Peyer's patch (tissue), 4 donors: ENCODE measurements around the gene SH3RF1. TPM values are rescaled to one million over a fixed set of nuclear protein-coding genes. Genes with fewer than 3 reads are reported as not detected.
"Not testable (repeated sequence)": the region's sequence is repeated elsewhere in the genome, so short reads cannot be mapped to it uniquely, and the experiment has no call there.

Experiments used
- DNase-seq, 3 donors: peaks; one replicate each; pipeline ENCODE4 v3.0.0-alpha.2; 2017 to 2019
- H3K27ac ChIP-seq, 4 donors: fragments of 200-600 bp; sonication (generic); one replicate each; pipeline ENCODE4 v1.5.1; 2016 to 2019
- H3K27me3 ChIP-seq, 2 donors: fragments of 200-600 bp; sonication (generic); one replicate each; pipeline ENCODE4 v1.5.1; 2019
- H3K36me3 ChIP-seq, 3 donors: fragments of 200-600 bp; sonication (generic); one replicate each; pipeline ENCODE4 v1.5.1; 2016 to 2019
- H3K4me1 ChIP-seq, 4 donors: fragments of 200-600 bp; sonication (generic); one replicate each; pipeline ENCODE4 v1.5.1; 2016 to 2019
- H3K4me3 ChIP-seq, 4 donors: fragments of 200-600 bp; sonication (generic); 1 replicate in 3 of 4; 2 replicates in 1 of 4; pipeline ENCODE4 v1.5.1; 2016 to 2019; ENCODE audit warnings: mild to moderate bottlenecking in 1 of 4
- H3K9me3 ChIP-seq, 4 donors: fragments of 200-600 bp; sonication (generic); one replicate each; pipeline ENCODE4 v1.5.1; 2016 to 2019; ENCODE audit warnings: mild to moderate bottlenecking in 1 of 4
- CTCF ChIP-seq, 6 experiments: fragments of 450-650 bp in 4 of 6; fragments of 200-600 bp in 2 of 6; sonication (generic) in 1 of 6; IDR thresholded peaks; one replicate each; pipeline ENCODE4 v1.5.1; 2017 to 2019; ENCODE audit warnings: antibody characterized with exemption in 6 of 6, mild to moderate bottlenecking in 3 of 6, moderate library complexity in 1 of 6
- POLR2A ChIP-seq, 2 donors: fragments of 450-650 bp; IDR thresholded peaks; one replicate each; pipeline ENCODE4 v1.5.1; 2017; ENCODE audit warnings: antibody characterized with exemption in 2 of 2, mild to moderate bottlenecking in 2 of 2, moderate library complexity in 2 of 2
- total RNA-seq, 4 donors: library from RNA; depleted of rRNA; stranded (reverse); fragments of >200 nt; gene quantifications; one replicate each; pipeline ENCODE4 v1.1.0, GENCODE V29; 2016

Gene SH3RF1
- total RNA-seq, 4 donors from 2014 or later = 23.1 to 55.0 (median 48.1) TPM

- Histone ChIP-seq H3K27me3 (no peaks in the 10 kb centered on the region), H3K4me1 (peaks cover 0 to 36% (median 0%) of the 10 kb centered on the region in 4 donors), H3K9me3 (no peaks in the 10 kb centered on the region), H3K36me3 (no peaks in the 10 kb centered on the region), H3K27ac (no peak overlapping the region), H3K4me3 (no peak overlapping the region)
- TF ChIP-seq POLR2A (IDR thresholded peaks at IDR 0.05) = no peak
- no peak for TF ChIP-seq CTCF (IDR thresholded peaks at IDR 0.05)
- DNase-seq = no peak
Observed at GRCh38 chr4:169205744-169206080, 65.0 kb downstream of the SH3RF1 start.

DNA sequence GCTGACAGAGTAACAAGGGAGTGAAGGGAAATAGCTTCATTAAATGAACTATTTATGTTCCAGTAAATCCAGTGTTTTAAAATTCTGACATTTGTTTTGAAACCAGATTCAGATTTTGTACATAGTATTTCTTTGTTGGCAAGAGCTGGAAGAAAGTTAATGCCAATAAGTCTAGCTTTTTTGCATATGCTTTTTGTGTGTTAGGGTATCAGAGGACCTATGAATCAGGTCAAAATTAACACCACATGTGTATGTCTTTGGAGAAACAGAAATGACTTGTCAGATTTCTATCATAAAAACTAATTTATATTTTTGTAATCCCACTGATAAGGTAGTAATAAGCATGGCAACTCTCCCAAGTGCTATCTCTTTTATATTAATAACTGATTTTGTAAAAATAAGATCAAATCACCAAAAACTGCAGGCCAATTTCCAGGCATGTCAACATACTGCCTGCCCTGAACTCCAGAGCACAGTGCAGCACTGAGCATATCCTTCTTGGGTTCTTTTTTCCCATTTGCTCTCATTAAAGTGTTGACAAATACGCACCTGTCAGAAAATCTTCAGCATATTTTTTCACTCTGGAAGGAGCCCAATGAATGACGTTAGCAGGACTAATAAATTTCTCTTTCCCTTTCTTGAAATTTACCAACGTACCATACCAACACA, 65.5 kb downstream of the SH3RF1 start:
- DNase-seq = no peak
- H3K4me1 ChIP-seq = peaks cover 0 to 36% (median 0%) of the 10 kb centered on the region in 4 donors

DNA sequence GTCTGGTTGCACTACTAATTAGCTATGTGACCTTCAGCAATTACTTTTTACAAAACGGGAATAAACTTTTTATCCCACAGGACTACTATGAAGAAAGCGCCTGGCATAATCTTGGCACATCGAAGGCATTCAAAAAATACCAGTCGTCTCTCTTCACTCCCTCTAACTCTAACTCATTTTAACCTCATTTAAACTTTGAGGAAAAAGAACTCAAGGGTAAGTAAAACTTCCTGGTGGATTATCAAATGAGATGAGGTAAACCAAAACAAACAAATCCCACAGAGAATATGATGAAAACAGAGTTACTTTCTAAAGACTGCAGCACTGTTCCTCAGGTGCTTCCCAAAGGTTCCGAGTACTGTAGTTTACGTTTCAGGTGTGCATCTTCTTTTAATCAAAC, 66.9 kb downstream of the SH3RF1 start:
- H3K4me3 ChIP-seq = no peak overlapping the region
- no peak for DNase-seq
- peaks cover 0 to 27% (median 0%) of the 10 kb centered on the region in 4 donors for H3K4me1 ChIP-seq
- no peak overlapping the region for H3K27ac ChIP-seq
- no peaks in the 10 kb centered on the region for H3K9me3 ChIP-seq
- no peaks in the 10 kb centered on the region for H3K27me3 ChIP-seq
- H3K36me3 ChIP-seq = no peaks in the 10 kb centered on the region
- TF ChIP-seq CTCF (IDR thresholded peaks at IDR 0.05) = no peak
- no peak for TF ChIP-seq POLR2A (IDR thresholded peaks at IDR 0.05)

More for the DNA sequence above, 65.5 kb downstream of the SH3RF1 start:
- TF ChIP-seq POLR2A (IDR thresholded peaks at IDR 0.05) (no peak), CTCF (IDR thresholded peaks at IDR 0.05) (no peak)
- H3K9me3 ChIP-seq = no peaks in the 10 kb centered on the region
- no peak overlapping the region for H3K4me3 ChIP-seq
- no peaks in the 10 kb centered on the region for H3K27me3 ChIP-seq
- H3K27ac ChIP-seq = no peak overlapping the region
- H3K36me3 ChIP-seq = no peaks in the 10 kb centered on the region

GRCh38 chr4:169203278-169203677, 67.5 kb downstream of the SH3RF1 start:
- not testable (repeated sequence) for H3K27ac ChIP-seq
- peaks cover 0 to 23% (median 0%) of the 10 kb centered on the region in 4 donors for H3K4me1 ChIP-seq

GRCh38 chr4:169202878-169203277, 67.9 kb downstream of the SH3RF1 start:
- no peaks in the 10 kb centered on the region for H3K36me3 ChIP-seq
- no peaks in the 10 kb centered on the region for H3K27me3 ChIP-seq
- H3K4me3 ChIP-seq = no peak overlapping the region
- no peak overlapping the region for H3K27ac ChIP-seq
- H3K9me3 ChIP-seq = no peaks in the 10 kb centered on the region
- TF ChIP-seq POLR2A (IDR thresholded peaks at IDR 0.05) (no peak), CTCF (IDR thresholded peaks at IDR 0.05) (no peak)
- no peak for DNase-seq
- peaks cover 0 to 19% (median 0%) of the 10 kb centered on the region in 4 donors for H3K4me1 ChIP-seq

More at GRCh38 chr4:169203278-169203677, 67.5 kb downstream of the SH3RF1 start:
- H3K9me3 ChIP-seq, DNase-seq, H3K27me3 ChIP-seq, H3K4me3 ChIP-seq, H3K36me3 ChIP-seq: not testable (repeated sequence)

DNA sequence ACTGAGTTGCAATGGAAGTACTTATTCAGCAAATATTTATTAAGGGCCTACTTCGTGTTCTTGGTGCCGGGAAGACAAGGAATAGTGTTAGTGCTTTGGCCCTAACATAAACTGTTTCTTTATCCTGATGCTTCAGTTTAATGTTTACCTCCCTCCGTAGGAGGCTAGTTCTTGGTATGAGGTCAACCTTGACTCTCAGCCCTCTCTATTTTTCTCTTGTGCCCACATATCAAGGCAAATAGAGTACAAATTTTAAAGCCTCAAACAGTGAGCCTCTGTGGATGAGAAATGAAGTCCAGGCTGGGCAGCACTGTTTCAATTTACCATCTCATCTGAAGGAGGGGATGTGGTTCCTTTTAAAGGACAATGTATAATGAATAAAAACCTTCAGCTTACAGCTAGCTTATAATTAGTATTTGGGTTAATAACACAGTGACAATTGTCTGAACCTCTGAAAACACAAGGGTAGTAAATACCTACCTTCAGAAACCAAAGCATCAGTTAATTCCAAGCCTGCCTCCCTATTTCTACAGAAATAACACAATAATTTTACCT, 68.5 kb downstream of the SH3RF1 start:
- Histone ChIP-seq H3K27ac (peak overlapping the region in 1 of 4 donors; percentile 1), H3K36me3 (no peaks in the 10 kb centered on the region), H3K9me3 (no peaks in the 10 kb centered on the region), H3K4me3 (no peak overlapping the region), H3K4me1 (peaks cover 0 to 19% (median 0%) of the 10 kb centered on the region in 4 donors), H3K27me3 (no peaks in the 10 kb centered on the region)
- TF ChIP-seq CTCF (IDR thresholded peaks at IDR 0.05) (no peak), POLR2A (IDR thresholded peaks at IDR 0.05) (no peak)
- DNase-seq = no peak
